Ascending aorta (tissue), 2 donors: ENCODE results near the gene CBLN3. TPM values are rescaled to one million over a fixed set of nuclear protein-coding genes. Genes with fewer than 3 reads are reported as not detected.
A peak's percentile ranks its signal among the peaks of the same experiment; 100 is the strongest.

Experiments
- DNase-seq, 2 donors: peaks; one replicate each; pipeline ENCODE4 v3.0.0-alpha.2; 2019; ENCODE audit warnings: low spot score in 2 of 2
- H3K27ac ChIP-seq, 2 donors: fragments of 200-600 bp; sonication (generic); one replicate each; pipeline ENCODE4 v1.5.1; 2016 to 2017; ENCODE audit warnings: mild to moderate bottlenecking in 1 of 2
- H3K27me3 ChIP-seq: fragments of 200-600 bp; sonication (generic); one replicate; pipeline ENCODE4 v1.5.1; 2017
- H3K36me3 ChIP-seq, 2 donors: fragments of 200-600 bp; sonication (generic); one replicate each; pipeline ENCODE4 v1.5.1; 2016
- H3K4me1 ChIP-seq, 2 donors: fragments of 200-600 bp; sonication (generic); one replicate each; pipeline ENCODE4 v1.5.1; 2016 to 2017; ENCODE audit warnings: mild to moderate bottlenecking in 1 of 2
- H3K4me3 ChIP-seq, 2 donors: fragments of 200-600 bp; sonication (generic); one replicate each; pipeline ENCODE4 v1.5.1; 2016 to 2017; ENCODE audit warnings: mild to moderate bottlenecking in 1 of 2
- H3K9me3 ChIP-seq, 2 donors: fragments of 200-600 bp; sonication (generic); one replicate each; pipeline ENCODE4 v1.5.1; 2016
- CTCF ChIP-seq, 3 experiments: fragments of 200-600 bp in 2 of 3; fragments of 450-650 bp in 1 of 3; sonication (generic) in 2 of 3; IDR thresholded peaks; one replicate each; pipeline ENCODE4 v1.5.1; 2016 to 2019; ENCODE audit warnings: antibody characterized with exemption in 3 of 3, mild to moderate bottlenecking in 1 of 3, moderate library complexity in 1 of 3
- intact Hi-C: fragments of 100-400 bp; cut with DNase I; formaldehyde crosslinking; loops from one replicate; pipeline ENCODE4 v1.15.1; 2023
- total RNA-seq: library from RNA; depleted of rRNA; stranded (reverse); fragments of >200 nt; gene quantifications from one replicate; pipeline ENCODE4 v1.1.0, GENCODE V29; 2016

CBLN3 gene
- total RNA-seq, 1 donor from 2014 or later, result 2.2 TPM

GRCh38 chr14:24434036-24434435 is 4.6 kb upstream of the CBLN3 start:
- H3K27me3 ChIP-seq, result no peaks in the 10 kb centered on the region
- no peak overlapping the region for H3K4me3 ChIP-seq
- H3K36me3 ChIP-seq, result peaks cover 51 to 60% of the 10 kb centered on the region in 2 donors
- no peaks in the 10 kb centered on the region for H3K9me3 ChIP-seq
- TF ChIP-seq CTCF (IDR thresholded peaks at IDR 0.05), result no peak
- H3K27ac ChIP-seq, result no peak overlapping the region
- intact Hi-C loops, result loop anchor here (5.0 to 10.0 kb wide), 2 partner anchors 192 to 1069 kb away; partner anchors contain the start of genes EFS and TINF2
- peaks cover 5 to 29% of the 10 kb centered on the region in 2 donors for H3K4me1 ChIP-seq
- no peak for DNase-seq

GRCh38 chr14:24432259-24433131 is 3.0 kb upstream of the CBLN3 start:
- no peak for TF ChIP-seq CTCF (IDR thresholded peaks at IDR 0.05)
- Histone ChIP-seq H3K4me1 (peaks cover 5 to 32% of the 10 kb centered on the region in 2 donors), H3K4me3 (peak overlapping the region; percentile 22 to 92), H3K27ac (peak overlapping the region; percentile 88 to 96), H3K36me3 (peaks cover 40 to 45% of the 10 kb centered on the region in 2 donors), H3K9me3 (no peaks in the 10 kb centered on the region), H3K27me3 (no peaks in the 10 kb centered on the region)
- DNase-seq, result peak in 1 of 2 donors; percentile 66
- intact Hi-C loops, result loop anchor here (5.0 to 10.0 kb wide), 2 partner anchors 190 to 1068 kb away; partner anchors contain the start of genes EFS and TINF2

GRCh38 chr14:24431569-24432258 is 2.2 kb upstream of the CBLN3 start:
- Histone ChIP-seq H3K27ac (peak overlapping the region; percentile 88 to 96), H3K9me3 (no peaks in the 10 kb centered on the region), H3K36me3 (peaks cover 33 to 37% of the 10 kb centered on the region in 2 donors), H3K4me3 (peak overlapping the region; percentile 78 to 92), H3K4me1 (peaks cover 5 to 27% of the 10 kb centered on the region in 2 donors), H3K27me3 (no peaks in the 10 kb centered on the region)
- DNase-seq, result peak; percentile 70 to 93
- intact Hi-C loops, result loop anchor here (5.0 to 10.0 kb wide), 2 partner anchors 189 to 1067 kb away; partner anchors contain the start of genes EFS and TINF2
- peak; percentile 84 to 92 (median 85) for TF ChIP-seq CTCF (IDR thresholded peaks at IDR 0.05)

GRCh38 chr14:24430682-24431568 is 1.5 kb upstream of the CBLN3 start:
- Histone ChIP-seq H3K4me3 (peak overlapping the region; percentile 78 to 92), H3K4me1 (peaks cover 5 to 23% of the 10 kb centered on the region in 2 donors), H3K27me3 (no peaks in the 10 kb centered on the region), H3K36me3 (peaks cover 26 to 31% of the 10 kb centered on the region in 2 donors), H3K9me3 (no peaks in the 10 kb centered on the region), H3K27ac (peak overlapping the region; percentile 88 to 96)
- peak in 1 of 2 donors; percentile 66 for DNase-seq
- intact Hi-C loops, result loop anchor here (1.0 to 10.0 kb wide), 3 partner anchors 65 to 1066 kb away; partner anchors contain the start of genes EFS and TINF2
- TF ChIP-seq CTCF (IDR thresholded peaks at IDR 0.05), result no peak
